Panc1 (cell line): ENCODE data around the gene KIF1A. TPM values are rescaled to one million over a fixed set of nuclear protein-coding genes. Genes with fewer than 3 reads are reported as not detected.

Experiments
- ATAC-seq: fragments of 200-7000 bp; cut with Tn5 transposase; 2 replicates; pipeline ENCODE4 v1.9.1; 2020; ENCODE audit warnings: mild to moderate bottlenecking, moderate library complexity
- BruUV-seq: library from RNA; stranded (reverse); fragments of 400-500 nt; replicated peaks from 2 replicates; lab custom pipeline; 2021; lab: Mats Ljungman, UMichigan
- CTCF ChIA-PET: fragments of 300-600 bp; sonication (Branson Sonifier 250); formaldehyde crosslinking; loops from one replicate; lab custom pipeline; 2022; ENCODE audit warnings: antibody characterized with exemption; lab: Charles Lee
- POLR2A ChIA-PET: fragments of 300-600 bp; sonication (Branson Sonifier 250); formaldehyde crosslinking; loops from one replicate; lab custom pipeline; 2022; ENCODE audit warnings: antibody characterized with exemption; lab: Charles Lee
- DNase-seq: peaks from one replicate; pipeline ENCODE4 v3.0.0-alpha.2; 2010; ENCODE audit warnings: low read depth, low spot score
- H3K27ac ChIP-seq: 2 replicates; pipeline ENCODE4 v1.5.1; 2011; ENCODE audit warnings: mild to moderate bottlenecking, low read length, inconsistent platforms
- H3K27me3 ChIP-seq: fragments of 200-500 bp; sonication (Bioruptor generic); 2 replicates; pipeline ENCODE4 v1.6.0; 2014; ENCODE audit warnings: low read length, inconsistent platforms; ENCODE audit not compliant: control insufficient read depth, insufficient read depth
- H3K36me3 ChIP-seq: fragments of 200-500 bp; sonication (Bioruptor generic); 2 replicates; pipeline ENCODE4 v1.5.1; 2014; ENCODE audit warnings: inconsistent platforms, mild to moderate bottlenecking, low read length, moderate library complexity; ENCODE audit not compliant: control insufficient read depth, insufficient read depth
- H3K4me1 ChIP-seq: 2 replicates; pipeline ENCODE4 v1.5.1; 2011; ENCODE audit warnings: inconsistent platforms, mild to moderate bottlenecking, low read length, moderate library complexity; ENCODE audit not compliant: control insufficient read depth, insufficient read depth
- H3K4me3 ChIP-seq, 2 experiments: 2 replicates each; pipeline ENCODE4 v1.5.1; 2011 to 2012; ENCODE audit warnings: low read depth in 2 of 2, low read length in 2 of 2, mild to moderate bottlenecking in 2 of 2, inconsistent platforms in 1 of 2, moderate library complexity in 1 of 2
- H3K9me3 ChIP-seq: fragments of 200-500 bp; sonication (Bioruptor generic); 2 replicates; pipeline ENCODE4 v1.5.1; 2014; ENCODE audit warnings: low read depth, mild to moderate bottlenecking, inconsistent platforms, low read length, moderate library complexity; ENCODE audit not compliant: control insufficient read depth, insufficient read depth
- POLR2AphosphoS5 ChIP-seq: IDR thresholded peaks from 2 replicates; pipeline ENCODE4 v1.6.1; 2012; ENCODE audit warnings: mild to moderate bottlenecking, low read depth, low read length, moderate library complexity
- SIN3A ChIP-seq: IDR thresholded peaks from 2 replicates; pipeline ENCODE4 v1.6.1; 2012; ENCODE audit warnings: low read depth, mild to moderate bottlenecking, low read length, moderate library complexity, borderline replicate concordance; ENCODE audit not compliant: insufficient read depth
- TCF7L2 ChIP-seq: IDR thresholded peaks from 2 replicates; pipeline ENCODE4 v1.6.1; 2011; ENCODE audit warnings: mild to moderate bottlenecking, low read depth, low read length, inconsistent platforms
- in situ Hi-C: cut with HindIII; loops from 2 replicates; pipeline ENCODE4 v1.10.0; 2016; ENCODE audit warnings: low sequenced_read_pairs, low pct_unique_long_range_greater_than_20kb
- intact Hi-C: fragments of 100-400 bp; cut with micrococcal nuclease; formaldehyde crosslinking; loops from one replicate; pipeline ENCODE4 v1.10.0; 2022; ENCODE audit not compliant: unreplicated experiment
- total RNA-seq: library from RNA; stranded (reverse); gene quantifications from one replicate; pipeline ENCODE4 v1.2.1, GENCODE V29; 2021; ENCODE audit not compliant: unreplicated experiment
- TF ChIP-seq, protein P1 (sequence below), 2 experiments: IDR thresholded peaks; 2 replicates each; pipeline ENCODE4 v1.6.1; 2011 to 2012; ENCODE audit warnings: low read depth in 2 of 2, control low read depth in 1 of 2, low read length in 1 of 2, mild to moderate bottlenecking in 1 of 2, moderate library complexity in 1 of 2; ENCODE audit not compliant: insufficient read depth in 1 of 2
- TF ChIP-seq, protein P2 (sequence below): fragments of 450-650 bp; IDR thresholded peaks from 2 replicates; pipeline ENCODE4 v1.5.1; 2017; ENCODE audit warnings: mild to moderate bottlenecking

The KIF1A gene
- total RNA-seq, 1 experiment from 2014 or later = 132 TPM

- peaks cover 3% of the 10 kb centered on the region; the same call in 1 of the 2 replicates for H3K4me1 ChIP-seq
- TF ChIP-seq POLR2AphosphoS5 = no peak
- no peak for TF ChIP-seq TCF7L2
- TF ChIP-seq, protein P1, sequence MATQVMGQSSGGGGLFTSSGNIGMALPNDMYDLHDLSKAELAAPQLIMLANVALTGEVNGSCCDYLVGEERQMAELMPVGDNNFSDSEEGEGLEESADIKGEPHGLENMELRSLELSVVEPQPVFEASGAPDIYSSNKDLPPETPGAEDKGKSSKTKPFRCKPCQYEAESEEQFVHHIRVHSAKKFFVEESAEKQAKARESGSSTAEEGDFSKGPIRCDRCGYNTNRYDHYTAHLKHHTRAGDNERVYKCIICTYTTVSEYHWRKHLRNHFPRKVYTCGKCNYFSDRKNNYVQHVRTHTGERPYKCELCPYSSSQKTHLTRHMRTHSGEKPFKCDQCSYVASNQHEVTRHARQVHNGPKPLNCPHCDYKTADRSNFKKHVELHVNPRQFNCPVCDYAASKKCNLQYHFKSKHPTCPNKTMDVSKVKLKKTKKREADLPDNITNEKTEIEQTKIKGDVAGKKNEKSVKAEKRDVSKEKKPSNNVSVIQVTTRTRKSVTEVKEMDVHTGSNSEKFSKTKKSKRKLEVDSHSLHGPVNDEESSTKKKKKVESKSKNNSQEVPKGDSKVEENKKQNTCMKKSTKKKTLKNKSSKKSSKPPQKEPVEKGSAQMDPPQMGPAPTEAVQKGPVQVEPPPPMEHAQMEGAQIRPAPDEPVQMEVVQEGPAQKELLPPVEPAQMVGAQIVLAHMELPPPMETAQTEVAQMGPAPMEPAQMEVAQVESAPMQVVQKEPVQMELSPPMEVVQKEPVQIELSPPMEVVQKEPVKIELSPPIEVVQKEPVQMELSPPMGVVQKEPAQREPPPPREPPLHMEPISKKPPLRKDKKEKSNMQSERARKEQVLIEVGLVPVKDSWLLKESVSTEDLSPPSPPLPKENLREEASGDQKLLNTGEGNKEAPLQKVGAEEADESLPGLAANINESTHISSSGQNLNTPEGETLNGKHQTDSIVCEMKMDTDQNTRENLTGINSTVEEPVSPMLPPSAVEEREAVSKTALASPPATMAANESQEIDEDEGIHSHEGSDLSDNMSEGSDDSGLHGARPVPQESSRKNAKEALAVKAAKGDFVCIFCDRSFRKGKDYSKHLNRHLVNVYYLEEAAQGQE (IDR thresholded peaks at IDR 0.05; ENCODE audit: insufficient read depth in 1 of 2, low read depth in 2 of 2, low read length in 1 of 2) = no peak
- TF ChIP-seq, protein P2, sequence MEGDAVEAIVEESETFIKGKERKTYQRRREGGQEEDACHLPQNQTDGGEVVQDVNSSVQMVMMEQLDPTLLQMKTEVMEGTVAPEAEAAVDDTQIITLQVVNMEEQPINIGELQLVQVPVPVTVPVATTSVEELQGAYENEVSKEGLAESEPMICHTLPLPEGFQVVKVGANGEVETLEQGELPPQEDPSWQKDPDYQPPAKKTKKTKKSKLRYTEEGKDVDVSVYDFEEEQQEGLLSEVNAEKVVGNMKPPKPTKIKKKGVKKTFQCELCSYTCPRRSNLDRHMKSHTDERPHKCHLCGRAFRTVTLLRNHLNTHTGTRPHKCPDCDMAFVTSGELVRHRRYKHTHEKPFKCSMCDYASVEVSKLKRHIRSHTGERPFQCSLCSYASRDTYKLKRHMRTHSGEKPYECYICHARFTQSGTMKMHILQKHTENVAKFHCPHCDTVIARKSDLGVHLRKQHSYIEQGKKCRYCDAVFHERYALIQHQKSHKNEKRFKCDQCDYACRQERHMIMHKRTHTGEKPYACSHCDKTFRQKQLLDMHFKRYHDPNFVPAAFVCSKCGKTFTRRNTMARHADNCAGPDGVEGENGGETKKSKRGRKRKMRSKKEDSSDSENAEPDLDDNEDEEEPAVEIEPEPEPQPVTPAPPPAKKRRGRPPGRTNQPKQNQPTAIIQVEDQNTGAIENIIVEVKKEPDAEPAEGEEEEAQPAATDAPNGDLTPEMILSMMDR = no peak
- TF ChIP-seq SIN3A = no peak
- ATAC-seq = peak; percentile 40
- CTCF ChIA-PET = interaction anchor here (0.7 kb wide), 1 partner anchor 19 kb away, joined by 5 read pairs; no protein-coding TSS in a partner anchor
- no peaks in the 10 kb centered on the region for H3K36me3 ChIP-seq
- H3K9me3 ChIP-seq = no peaks in the 10 kb centered on the region
- 0 out of 2 replicates have a peak overlapping the region, but pooled peaks have one; percentile 17 for H3K27ac ChIP-seq
- BruUV-seq = no TSS peak
- intact Hi-C loops (no loop called here), in situ Hi-C loops (no loop called here)
- peak overlapping the region; percentile 56 to 57 for H3K4me3 ChIP-seq
- H3K27me3 ChIP-seq = peaks cover 5% of the 10 kb centered on the region
- POLR2A ChIA-PET = interaction anchor here (0.6 to 0.7 kb wide), 2 partner anchors 280 to 324 kb away, joined by 3 to 4 read pairs; no protein-coding TSS in a partner anchor
- DNase-seq = no peak
These were observed 727 bp downstream of the KIF1A start for GRCh38 chr2:240819126-240819857.

DNA sequence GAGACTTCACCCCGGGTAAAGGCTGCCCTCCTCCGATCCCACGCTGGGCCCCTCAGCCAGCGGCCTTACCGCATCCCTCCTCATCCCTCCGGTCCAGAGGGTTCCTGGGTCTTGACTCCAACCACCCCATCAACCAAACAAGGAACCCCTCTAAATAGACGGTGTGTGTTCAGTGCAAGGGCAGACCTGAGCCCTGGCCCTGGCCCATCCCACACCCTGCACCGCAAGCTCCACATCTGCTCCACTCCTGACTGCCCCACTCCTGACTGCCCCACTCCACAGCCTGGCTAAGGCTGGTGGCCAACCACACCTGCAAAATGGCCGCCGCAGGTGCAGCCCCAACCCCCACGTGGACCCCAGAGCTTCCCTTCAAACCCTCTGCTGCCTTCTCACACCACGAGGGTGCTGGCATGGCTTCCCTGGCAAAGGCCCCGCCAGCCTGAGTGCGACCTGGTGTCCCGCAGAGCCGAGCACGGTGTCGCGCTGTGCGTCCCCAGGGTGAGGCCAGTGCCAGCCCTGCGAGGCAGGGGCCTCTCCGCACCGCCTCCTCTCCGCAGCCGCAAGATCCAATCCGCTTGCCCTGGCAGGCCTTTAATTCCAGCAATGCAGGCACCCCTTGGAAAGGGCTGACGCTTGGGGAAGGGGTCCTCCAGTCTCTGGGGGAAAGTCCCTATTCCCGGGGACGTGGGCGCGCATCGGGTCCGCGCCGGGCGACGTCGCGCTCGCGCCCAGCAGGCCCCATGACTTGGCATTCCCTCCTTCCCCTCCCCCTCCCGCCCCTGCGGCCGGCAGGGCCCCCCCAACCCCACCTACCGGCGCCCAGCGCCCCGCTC is 1.5 kb downstream of the KIF1A start:
- TF ChIP-seq POLR2AphosphoS5 = no peak
- TF ChIP-seq, protein P1 (IDR thresholded peaks at IDR 0.05; ENCODE audit: insufficient read depth in 1 of 2, low read depth in 2 of 2, low read length in 1 of 2) = no peak
- TF ChIP-seq TCF7L2 = no peak
- TF ChIP-seq, protein P2 = no peak
- no TSS peak for BruUV-seq
- ChIA-PET CTCF (no interaction called here), POLR2A (interaction anchor here (1.1 kb wide), 1 partner anchor 8 kb away, joined by 3 read pairs; no protein-coding TSS in a partner anchor)
- Histone ChIP-seq H3K9me3 (no peaks in the 10 kb centered on the region), H3K27ac (peak overlapping the region; percentile 18), H3K4me1 (peaks cover 3% of the 10 kb centered on the region; the same call in 1 of the 2 replicates), H3K36me3 (no peaks in the 10 kb centered on the region), H3K4me3 (peak overlapping the region; percentile 56 to 57), H3K27me3 (peaks cover 5% of the 10 kb centered on the region)
- peak; percentile 13; the same call in 1 of the 2 replicates for ATAC-seq
- DNase-seq = no peak
- intact Hi-C loops = no loop called here
- in situ Hi-C loops = no loop called here
